ENCODE data around the gene PRICKLE3.
A peak's percentile ranks its signal among the peaks of the same experiment; 100 is the strongest.

Gene PRICKLE3

GRCh38 chrX:49204709-49205108 is 18.5 kb upstream of the PRICKLE3 start:
- no peak for ATAC-seq

- no peak for ATAC-seq
Measured at GRCh38 chrX:49204017-49204416, 17.8 kb upstream of the PRICKLE3 start.

- no peak for ATAC-seq
Measured at GRCh38 chrX:49203536-49203935, 17.4 kb upstream of the PRICKLE3 start.

GRCh38 chrX:49202022-49202421 is 15.8 kb upstream of the PRICKLE3 start:
- no peak for ATAC-seq

GRCh38 chrX:49199906-49200771 is 14.0 kb upstream of the PRICKLE3 start, which contains the start of gene SYP:
Gene SYP, minus strand, starts transcription at chrX:49200193. Its CDS starts 7 bp downstream, at chrX:49200186.
- peak; percentile 99 for ATAC-seq

GRCh38 chrX:49199315-49199595 is 13.1 kb upstream of the PRICKLE3 start:
- ATAC-seq, result no peak

DNA sequence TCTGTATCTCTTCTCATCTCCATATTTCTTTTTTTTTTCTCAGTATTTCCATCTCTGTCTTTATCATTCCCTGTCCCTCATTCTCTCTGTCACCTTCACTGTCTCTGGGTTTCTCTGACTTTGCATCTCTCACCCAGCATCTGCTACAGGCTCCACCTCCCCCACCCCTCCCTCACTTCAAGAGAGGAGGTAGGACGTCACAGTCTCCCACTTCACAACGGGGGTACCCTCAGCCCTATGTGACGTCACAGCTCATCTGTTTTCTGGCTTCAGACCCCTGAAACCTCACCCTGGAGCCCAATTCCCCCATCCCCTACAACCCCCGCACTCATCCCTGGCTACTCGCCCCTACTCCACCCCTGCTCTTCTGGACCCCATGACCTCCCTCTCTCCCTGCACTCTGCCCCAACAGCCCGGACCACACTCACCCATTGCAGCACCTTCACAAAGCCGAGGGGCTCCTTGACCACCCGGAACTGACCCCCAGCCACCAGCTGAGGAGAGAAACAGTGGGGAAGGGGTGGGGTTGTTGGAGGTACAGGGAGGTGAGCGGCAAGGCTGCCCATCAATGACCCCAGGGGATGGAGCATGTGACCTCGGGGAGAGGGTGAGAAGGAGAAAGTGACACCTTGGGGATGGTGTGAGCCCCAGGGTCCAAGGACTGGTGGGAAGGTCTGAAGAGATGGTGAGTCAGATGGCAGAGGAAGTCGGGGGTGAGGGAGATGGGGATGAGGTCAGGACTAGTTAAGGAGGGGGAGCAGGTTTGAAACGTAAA is 12.6 kb upstream of the PRICKLE3 start:
- no peak for ATAC-seq

GRCh38 chrX:49197543-49198087 is 11.4 kb upstream of the PRICKLE3 start:
- ATAC-seq, result no peak

- ATAC-seq, result no peak
Measured at GRCh38 chrX:49193542-49193964, 7.4 kb upstream of the PRICKLE3 start.

DNA sequence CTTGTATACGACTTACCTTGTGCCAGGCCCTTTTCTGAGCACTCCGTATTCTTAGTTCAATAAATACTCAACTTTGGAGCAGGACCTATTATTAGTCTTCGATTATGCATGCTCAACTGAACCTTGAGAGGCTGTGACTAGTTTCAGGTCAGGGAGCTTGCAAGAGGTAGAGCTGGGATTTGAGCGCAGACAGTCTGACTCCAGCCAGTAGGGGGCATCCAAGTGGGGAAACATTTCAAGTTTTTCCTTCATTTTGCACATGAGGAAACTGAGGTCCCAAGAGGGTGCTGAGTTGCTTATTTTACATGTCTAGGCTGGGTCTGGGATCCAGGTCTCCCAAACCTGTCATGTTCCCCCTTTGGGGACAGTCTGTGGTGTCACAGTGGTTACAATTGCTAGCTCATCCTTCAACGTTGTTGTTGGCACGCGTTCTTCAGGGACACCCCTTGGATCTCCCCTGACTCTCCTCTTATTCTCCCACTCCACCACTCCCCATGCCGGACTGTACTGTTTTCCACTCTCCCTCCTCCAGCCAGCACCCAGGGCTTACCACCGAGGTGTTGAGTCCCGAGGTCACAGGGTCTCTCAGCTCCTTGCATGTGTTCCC is 6.7 kb upstream of the PRICKLE3 start:
- ATAC-seq, result no peak

DNA sequence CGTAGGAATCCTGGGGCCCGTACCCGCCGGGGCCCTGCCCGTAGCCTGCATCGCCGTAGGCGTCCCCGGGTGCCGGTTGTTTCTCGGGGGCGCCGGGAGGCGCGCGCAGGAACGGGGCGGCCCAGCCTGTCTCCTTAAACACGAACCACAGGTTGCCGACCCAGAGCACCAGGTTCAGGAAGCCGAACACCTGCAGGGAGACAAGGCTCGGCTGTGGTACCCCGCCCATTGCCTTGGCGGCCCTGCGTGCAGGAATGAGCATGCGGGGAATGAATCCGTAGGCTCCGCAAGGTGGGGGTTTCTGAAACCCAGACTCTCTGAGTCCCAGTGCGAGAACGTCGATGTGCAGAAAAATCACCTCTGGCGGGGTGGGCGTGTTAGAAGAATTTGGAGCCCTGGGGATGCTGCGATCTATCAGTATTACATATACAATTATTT is 5.4 kb upstream of the PRICKLE3 start:
- peak; percentile 1 to 5 for ATAC-seq

DNA sequence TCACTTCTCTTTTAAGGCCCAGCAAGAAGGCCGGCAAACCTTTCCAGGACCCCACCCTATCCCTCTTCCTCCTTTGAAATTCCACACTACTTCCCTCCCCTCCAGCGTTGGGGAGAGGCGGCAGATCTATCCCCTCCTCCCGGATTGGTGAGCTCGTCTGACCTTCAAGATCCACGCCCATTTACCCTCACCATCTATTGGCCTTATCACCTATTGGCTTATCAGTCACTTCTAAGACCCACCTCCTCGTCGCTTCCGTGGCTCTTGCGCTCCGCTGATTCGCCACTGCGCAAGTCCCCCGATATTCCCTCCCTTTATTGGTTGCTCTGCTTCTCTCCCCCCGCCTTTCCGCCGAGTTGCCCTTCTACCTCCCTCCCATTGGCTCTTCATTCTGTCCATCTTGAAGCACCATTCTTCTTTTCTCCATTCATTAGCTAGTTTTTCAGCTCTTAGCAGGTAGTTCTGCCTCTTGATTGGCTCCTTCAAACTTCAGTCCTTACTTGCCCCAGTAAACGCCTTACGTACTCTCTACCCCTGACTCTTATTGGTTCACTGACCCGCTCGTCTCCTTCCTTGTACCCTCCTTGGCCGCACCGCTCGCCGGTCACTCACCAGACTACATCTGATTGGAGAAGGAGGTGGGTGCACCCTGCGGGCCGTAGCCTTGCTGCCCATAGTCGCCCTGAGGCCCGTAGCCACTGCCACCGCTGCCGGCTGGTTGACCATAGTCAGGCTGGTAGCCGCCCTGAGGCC is 4.8 kb upstream of the PRICKLE3 start:
- peak; percentile 92 to 94 for ATAC-seq

- no peak for ATAC-seq
Measured at GRCh38 chrX:49189606-49190005, 3.4 kb upstream of the PRICKLE3 start.

DNA sequence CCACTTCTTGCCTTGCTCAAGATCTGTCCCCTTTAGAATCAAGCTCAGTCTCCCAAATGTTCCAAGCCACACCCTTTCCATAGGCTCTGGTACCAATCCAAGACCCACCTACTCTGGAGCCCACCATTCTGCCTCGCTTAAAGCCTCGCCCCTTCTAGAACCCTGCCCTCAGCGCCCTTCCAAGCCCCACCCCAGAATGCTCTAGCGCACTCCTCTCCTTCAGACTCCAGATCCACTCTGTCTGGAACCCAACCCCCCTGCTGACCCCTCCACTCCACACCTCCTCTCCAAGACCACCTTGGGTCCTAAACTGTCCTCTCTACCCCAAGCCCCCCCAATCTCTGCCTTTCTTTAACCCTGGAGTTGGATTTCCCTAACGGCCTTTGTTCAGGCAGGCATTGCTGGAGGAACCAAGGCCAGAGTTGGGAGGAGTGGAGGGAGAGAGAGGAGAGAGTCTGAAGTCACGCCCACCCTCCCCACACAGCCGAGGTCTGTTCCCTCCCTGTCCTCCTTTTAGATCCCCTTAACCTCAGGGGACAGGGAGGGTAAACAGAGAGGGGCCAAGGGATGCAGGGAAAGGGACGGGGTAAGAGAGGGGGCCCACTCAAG is 2.4 kb upstream of the PRICKLE3 start:
- ATAC-seq, result no peak

DNA sequence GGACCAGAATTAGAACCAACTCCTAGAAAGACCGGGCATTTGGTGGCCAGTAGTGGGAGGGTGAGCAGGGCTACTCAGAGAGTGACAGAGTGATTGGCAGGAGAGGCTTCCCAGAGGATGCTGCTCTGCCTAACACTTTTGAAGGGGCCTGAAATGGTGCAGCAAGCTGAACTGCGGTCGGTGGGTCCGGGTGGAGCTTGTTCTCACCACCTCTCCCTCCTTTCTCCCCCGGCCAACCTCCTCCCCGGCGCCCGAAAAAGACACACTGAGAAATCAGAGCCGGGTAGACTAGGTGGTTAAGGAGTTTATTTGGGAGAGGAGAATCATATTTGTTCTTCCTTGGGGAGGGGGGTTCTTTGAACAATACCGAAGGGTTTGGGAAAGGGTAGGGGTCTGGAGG is 1.4 kb upstream of the PRICKLE3 start:
- no peak for ATAC-seq

- ATAC-seq, result no peak
Measured at GRCh38 chrX:49187028-49187394, 838 bp upstream of the PRICKLE3 start.

DNA sequence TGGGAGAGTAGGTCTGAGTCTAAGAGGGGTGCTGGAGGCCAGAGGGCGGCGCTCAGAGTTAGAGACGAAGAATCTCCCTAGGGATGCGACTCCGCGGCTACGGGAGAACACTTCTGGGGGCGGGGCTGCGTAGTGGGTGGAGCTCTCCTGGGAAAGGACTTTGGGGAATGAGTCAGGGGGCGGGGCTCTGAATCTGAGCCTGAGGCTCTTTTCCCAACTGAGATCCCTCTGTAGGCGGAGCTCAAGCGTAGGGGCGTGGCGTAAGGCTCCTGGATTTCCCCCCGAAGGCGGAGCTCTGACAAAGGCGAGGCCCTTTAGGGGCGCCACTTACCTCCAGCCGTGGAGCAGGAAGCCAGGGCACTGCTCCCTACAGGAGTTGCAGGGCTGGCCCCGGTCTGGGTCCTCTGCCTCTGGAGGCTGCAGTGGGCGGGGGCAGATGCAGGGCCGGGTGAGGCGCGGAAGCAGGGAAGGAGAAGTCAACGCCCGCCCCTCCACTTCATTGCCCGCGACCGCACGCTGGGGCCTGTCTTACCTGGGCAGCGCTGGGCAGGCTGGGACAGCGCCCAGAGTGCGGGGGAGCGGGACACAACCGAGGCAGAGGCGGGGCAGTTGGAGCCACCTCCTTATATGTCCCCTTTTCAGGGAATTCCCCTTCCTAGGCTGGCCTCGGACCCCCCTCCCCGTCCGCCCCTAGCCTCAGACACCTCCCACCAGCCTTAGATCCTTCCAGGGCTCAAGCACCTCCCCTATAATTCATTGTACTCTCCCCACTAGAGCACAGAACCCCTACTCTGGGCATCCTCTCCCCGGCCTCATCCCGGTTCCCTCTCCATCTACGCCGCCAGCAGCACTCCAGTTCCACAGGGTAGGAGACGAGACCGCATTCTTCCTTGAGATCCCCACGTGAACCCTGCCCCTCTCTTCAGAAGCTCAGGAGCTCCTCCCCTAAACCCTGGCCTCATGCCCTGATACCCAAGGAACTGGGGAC is 1.6 kb downstream of the PRICKLE3 start:
- peak; percentile 51 to 52 for ATAC-seq

GRCh38 chrX:49183701-49184281 is 2.4 kb downstream of the PRICKLE3 start:
- no peak for ATAC-seq

DNA sequence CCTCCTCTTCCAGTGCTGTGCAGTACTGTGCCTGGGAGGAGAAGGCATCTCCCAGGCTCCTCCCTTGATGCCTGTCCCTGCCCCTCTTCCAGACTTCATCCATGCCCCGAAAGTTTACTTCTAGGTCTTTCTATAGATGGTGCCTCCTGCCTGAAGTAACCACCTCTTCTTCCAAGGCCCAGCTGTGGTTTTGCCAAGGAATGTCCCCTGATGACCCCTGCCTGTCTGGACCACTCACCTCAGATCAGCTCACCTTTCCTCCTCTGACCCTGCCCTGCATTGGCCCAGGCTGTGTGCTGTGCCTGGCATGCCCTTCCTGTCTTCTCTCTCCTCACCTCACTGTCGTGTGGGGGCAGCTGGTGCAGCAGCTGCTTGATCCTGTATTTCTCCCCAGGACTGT is 6.8 kb downstream of the PRICKLE3 start:
- no peak for ATAC-seq

DNA sequence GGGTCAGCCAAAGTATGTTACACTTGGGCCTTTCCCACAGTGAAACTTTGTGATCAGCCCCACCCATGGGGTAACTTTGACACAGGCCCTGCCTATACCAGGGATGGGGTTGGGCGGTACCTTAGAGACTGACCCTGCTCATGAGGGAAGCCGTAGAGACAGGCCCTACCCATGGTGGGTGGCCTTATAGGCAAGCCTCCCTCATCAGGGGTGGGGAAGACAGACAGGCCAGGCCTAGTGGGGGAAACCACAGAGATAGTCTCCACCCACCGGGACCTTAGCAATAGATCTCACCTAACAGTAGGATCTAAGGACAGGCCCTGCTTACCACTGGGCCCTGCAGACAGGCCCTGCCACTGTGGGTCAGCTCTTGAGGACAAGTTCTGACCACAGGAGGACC is 7.6 kb downstream of the PRICKLE3 start:
- no peak for ATAC-seq
